Measurements from ENCODE around the gene CRTAP.
"Not testable (repeated sequence)": the region's sequence is repeated elsewhere in the genome, so short reads cannot be mapped to it uniquely, and the experiment has no call there.

The CRTAP gene

GRCh38 chr3:33174711-33175414, 61.0 kb downstream of the CRTAP start:
- no peak for DNase-seq (ENCODE audit: low read depth in 3 of 3)

- no peak for DNase-seq (ENCODE audit: low read depth in 3 of 3)
These were observed 65.3 kb downstream of the CRTAP start for GRCh38 chr3:33179132-33179531.

- no peak for DNase-seq (ENCODE audit: low read depth in 3 of 3)
These were observed 67.4 kb downstream of the CRTAP start for GRCh38 chr3:33181229-33181628.

GRCh38 chr3:33181641-33182040, 67.8 kb downstream of the CRTAP start:
- DNase-seq (ENCODE audit: low read depth in 3 of 3) = not testable (repeated sequence)

GRCh38 chr3:33184863-33185262, 71.0 kb downstream of the CRTAP start:
- DNase-seq (ENCODE audit: low read depth in 3 of 3) = no peak

- no peak for DNase-seq (ENCODE audit: low read depth in 3 of 3)
These were observed 72.9 kb downstream of the CRTAP start for GRCh38 chr3:33186524-33187367.

- DNase-seq (ENCODE audit: low read depth in 3 of 3) = no peak
These were observed 73.5 kb downstream of the CRTAP start for GRCh38 chr3:33187368-33187634.

GRCh38 chr3:33194303-33194702, 80.5 kb downstream of the CRTAP start:
- DNase-seq (ENCODE audit: low read depth in 3 of 3) = no peak

GRCh38 chr3:33196538-33196937, 82.7 kb downstream of the CRTAP start:
- DNase-seq (ENCODE audit: low read depth in 3 of 3) = no peak

Data from stimulated activated CD4-positive, alpha-beta T cell treated with anti-CD3 and anti-CD28 coated beads, TNF-alpha, amount 100 ng/mL, for 4 hours (primary cell).